Measurements from ENCODE around the gene FAM162B. TPM values are rescaled to one million over a fixed set of nuclear protein-coding genes. Genes with fewer than 3 reads are reported as not detected.

FAM162B gene
- total RNA-seq, 2 experiments from 2014 or later = not detected

DNA sequence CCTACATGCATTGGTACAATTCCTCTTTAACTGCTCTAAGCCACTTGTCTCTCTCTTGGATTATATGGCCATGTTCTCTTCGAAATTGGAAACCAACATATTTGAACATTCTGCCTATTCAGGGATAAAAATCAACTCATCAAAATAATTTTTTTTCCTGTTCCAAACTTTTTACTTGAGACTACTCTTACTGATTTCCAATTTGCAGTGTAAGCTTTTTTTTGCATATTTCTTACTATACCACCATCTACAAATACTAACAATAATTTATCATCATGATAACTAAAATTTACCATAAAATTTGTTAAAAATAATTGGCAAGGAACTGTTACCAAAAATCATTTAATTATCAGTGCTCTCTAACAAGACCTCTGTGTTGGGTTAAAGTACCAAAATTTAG is 6.9 kb upstream of the FAM162B start:
- ChIA-PET POLR2A (no interaction called here), CTCF (no interaction called here)
- Mint-ChIP-seq H3K27me3 (peaks cover 52% of the 10 kb centered on the region), H3K27ac (no peak overlapping the region), H3K4me3 (no peak overlapping the region), H3K9me3 (no peaks in the 10 kb centered on the region), H3K36me3 (ENCODE audit: low read depth) (no peaks in the 10 kb centered on the region), H3K4me1 (ENCODE audit: low read depth) (no peaks in the 10 kb centered on the region)
- no peak for DNase-seq
- H3K4me3 ChIP-seq (ENCODE audit: low read length) = no peak overlapping the region
- no peaks in the 10 kb centered on the region for H3K36me3 ChIP-seq (ENCODE audit: insufficient read depth, low read length)
- H3K9me3 ChIP-seq (ENCODE audit: control insufficient read depth in 1 of 2, insufficient read depth in 1 of 2, low read length in 2 of 2) = no peaks in the 10 kb centered on the region
- ATAC-seq (ENCODE audit: poor library complexity) = no peak
- TF ChIP-seq, protein P1, sequence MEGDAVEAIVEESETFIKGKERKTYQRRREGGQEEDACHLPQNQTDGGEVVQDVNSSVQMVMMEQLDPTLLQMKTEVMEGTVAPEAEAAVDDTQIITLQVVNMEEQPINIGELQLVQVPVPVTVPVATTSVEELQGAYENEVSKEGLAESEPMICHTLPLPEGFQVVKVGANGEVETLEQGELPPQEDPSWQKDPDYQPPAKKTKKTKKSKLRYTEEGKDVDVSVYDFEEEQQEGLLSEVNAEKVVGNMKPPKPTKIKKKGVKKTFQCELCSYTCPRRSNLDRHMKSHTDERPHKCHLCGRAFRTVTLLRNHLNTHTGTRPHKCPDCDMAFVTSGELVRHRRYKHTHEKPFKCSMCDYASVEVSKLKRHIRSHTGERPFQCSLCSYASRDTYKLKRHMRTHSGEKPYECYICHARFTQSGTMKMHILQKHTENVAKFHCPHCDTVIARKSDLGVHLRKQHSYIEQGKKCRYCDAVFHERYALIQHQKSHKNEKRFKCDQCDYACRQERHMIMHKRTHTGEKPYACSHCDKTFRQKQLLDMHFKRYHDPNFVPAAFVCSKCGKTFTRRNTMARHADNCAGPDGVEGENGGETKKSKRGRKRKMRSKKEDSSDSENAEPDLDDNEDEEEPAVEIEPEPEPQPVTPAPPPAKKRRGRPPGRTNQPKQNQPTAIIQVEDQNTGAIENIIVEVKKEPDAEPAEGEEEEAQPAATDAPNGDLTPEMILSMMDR (IDR thresholded peaks at IDR 0.05) = no peak
- no peaks in the 10 kb centered on the region for H3K4me1 ChIP-seq (ENCODE audit: insufficient read depth, low read length)
- H3K27me3 ChIP-seq (ENCODE audit: control insufficient read depth in 1 of 2, insufficient read depth in 2 of 2, low read length in 2 of 2) = peaks cover 5 to 8% of the 10 kb centered on the region in 2 experiments
- intact Hi-C loops (cut with DNase I, micrococcal nuclease) = no loop called here
- no peak overlapping the region for H3K27ac ChIP-seq (ENCODE audit: low read depth in 1 of 2, low read length in 2 of 2)

GRCh38 chr6:116767715-116768114 is 2.2 kb upstream of the FAM162B start:
- Mint-ChIP-seq H3K9me3 (no peaks in the 10 kb centered on the region), H3K4me3 (no peak overlapping the region), H3K27me3 (peaks cover 77% of the 10 kb centered on the region), H3K27ac (no peak overlapping the region), H3K36me3 (ENCODE audit: low read depth) (no peaks in the 10 kb centered on the region), H3K4me1 (ENCODE audit: low read depth) (peaks cover 10% of the 10 kb centered on the region)
- CTCF ChIA-PET = no interaction called here
- ATAC-seq (ENCODE audit: poor library complexity) (no peak), DNase-seq (no peak)
- Histone ChIP-seq H3K27ac (ENCODE audit: low read depth in 1 of 2, low read length in 2 of 2) (no peak overlapping the region), H3K27me3 (ENCODE audit: control insufficient read depth in 1 of 2, insufficient read depth in 2 of 2, low read length in 2 of 2) (peaks cover 29 to 36% of the 10 kb centered on the region in 2 experiments), H3K4me3 (ENCODE audit: low read length) (no peak overlapping the region), H3K9me3 (ENCODE audit: control insufficient read depth in 1 of 2, insufficient read depth in 1 of 2, low read length in 2 of 2) (no peaks in the 10 kb centered on the region), H3K36me3 (ENCODE audit: insufficient read depth, low read length) (no peaks in the 10 kb centered on the region), H3K4me1 (ENCODE audit: insufficient read depth, low read length) (peaks cover 10% of the 10 kb centered on the region)
- TF ChIP-seq, protein P1 (IDR thresholded peaks at IDR 0.05) = no peak
- intact Hi-C loops (cut with DNase I, micrococcal nuclease) = no loop called here
- POLR2A ChIA-PET = interaction anchor here (0.6 kb wide), 1 partner anchor 344 kb away, joined by 3 read pairs; no protein-coding TSS in a partner anchor

DNA sequence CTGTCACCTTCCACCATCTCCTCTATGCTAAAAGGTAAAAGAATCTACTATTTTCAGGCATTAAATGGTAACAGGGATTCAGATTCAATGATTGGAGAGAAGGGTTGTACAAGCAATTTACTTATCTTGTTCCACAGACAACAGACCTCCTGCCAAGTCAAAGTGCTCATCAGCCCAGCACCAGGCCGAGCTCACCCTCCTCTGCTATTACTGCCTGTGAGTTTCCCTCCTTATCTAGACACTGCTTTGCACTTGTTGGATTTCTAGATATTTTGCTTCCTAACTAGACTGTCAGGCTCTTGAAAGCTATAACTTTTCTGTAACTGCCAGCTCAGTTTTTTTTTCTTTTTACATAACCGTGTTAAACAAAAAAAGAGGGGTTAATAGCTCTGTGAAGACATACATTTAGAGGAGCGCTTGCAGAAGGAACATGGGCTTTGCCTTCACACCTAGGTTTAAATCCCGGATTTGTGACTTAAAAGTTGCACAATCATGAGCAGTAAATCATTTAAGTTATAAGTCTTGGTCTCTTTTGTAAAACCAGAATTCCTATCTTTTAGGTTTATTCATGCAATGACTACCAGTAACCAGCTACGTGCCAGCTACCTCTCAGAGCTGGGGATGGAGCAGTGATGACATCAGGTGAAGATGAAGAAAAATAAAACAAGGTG is 1.1 kb upstream of the FAM162B start:
- H3K4me1 Mint-ChIP-seq (ENCODE audit: low read depth) = peaks cover 10% of the 10 kb centered on the region
- peaks cover 10% of the 10 kb centered on the region for H3K4me1 ChIP-seq (ENCODE audit: insufficient read depth, low read length)
- no peak for ATAC-seq (ENCODE audit: poor library complexity)
- no peaks in the 10 kb centered on the region for H3K9me3 ChIP-seq (ENCODE audit: control insufficient read depth in 1 of 2, insufficient read depth in 1 of 2, low read length in 2 of 2)
- H3K27me3 ChIP-seq (ENCODE audit: control insufficient read depth in 1 of 2, insufficient read depth in 2 of 2, low read length in 2 of 2) = peaks cover 29 to 46% of the 10 kb centered on the region in 2 experiments
- H3K27ac Mint-ChIP-seq = no peak overlapping the region
- ChIA-PET CTCF (no interaction called here), POLR2A (no interaction called here)
- H3K4me3 ChIP-seq (ENCODE audit: low read length) = no peak overlapping the region
- H3K36me3 ChIP-seq (ENCODE audit: insufficient read depth, low read length) = no peaks in the 10 kb centered on the region
- H3K9me3 Mint-ChIP-seq = no peaks in the 10 kb centered on the region
- no peak for DNase-seq
- TF ChIP-seq, protein P1 (IDR thresholded peaks at IDR 0.05) = no peak
- peaks cover 72% of the 10 kb centered on the region for H3K27me3 Mint-ChIP-seq
- H3K4me3 Mint-ChIP-seq = peak overlapping the region; percentile 25
- no peak overlapping the region for H3K27ac ChIP-seq (ENCODE audit: low read depth in 1 of 2, low read length in 2 of 2)
- H3K36me3 Mint-ChIP-seq (ENCODE audit: low read depth) = no peaks in the 10 kb centered on the region
- intact Hi-C loops (cut with DNase I, micrococcal nuclease) = no loop called here

Data from CD4-positive, alpha-beta T cell (primary cell).